ENCODE measurements around the gene CDK4.
A peak's percentile ranks its signal among the peaks of the same experiment; 100 is the strongest.

The CDK4 gene

GRCh38 chr12:57771873-57772428, 19.8 kb upstream of the CDK4 start, which contains the start of gene METTL1:
METTL1 (minus strand) TSS chr12:57772105; CDS start chr12:57772083, 22 bp downstream.
- DNase-seq (ENCODE audit: low spot score): peak; percentile 97

DNA sequence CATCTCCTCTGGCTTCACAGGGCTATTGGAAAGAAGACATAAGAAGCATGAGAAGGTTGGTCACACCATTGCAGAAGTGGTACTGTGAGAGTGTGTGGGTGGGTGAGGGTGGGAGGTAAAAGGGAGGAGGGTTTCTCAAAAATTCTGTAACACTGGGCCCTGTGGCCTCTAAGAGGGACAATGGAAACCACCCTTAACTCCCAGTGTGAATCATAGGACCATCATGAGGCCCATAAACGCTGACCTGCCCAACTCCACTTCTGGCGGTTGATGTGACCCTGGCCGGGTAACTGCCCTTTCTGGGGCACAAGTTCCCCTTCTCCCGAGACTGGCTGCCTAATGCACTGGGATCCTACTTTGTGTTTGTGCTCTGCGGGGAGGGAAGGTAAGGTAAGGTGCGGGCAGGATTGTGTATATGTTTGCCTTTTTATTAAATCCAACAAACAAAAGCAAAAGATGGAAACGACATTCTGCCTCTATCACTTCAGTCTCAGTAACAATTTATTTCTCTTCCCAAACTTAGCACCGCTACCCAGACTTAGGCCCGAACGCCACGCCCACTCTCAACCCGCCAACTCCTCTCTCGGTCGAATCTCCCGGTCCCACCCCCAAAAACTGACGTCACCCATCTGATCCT, 19.2 kb upstream of the CDK4 start:
- peak; percentile 92 for DNase-seq (ENCODE audit: low spot score)

DNA sequence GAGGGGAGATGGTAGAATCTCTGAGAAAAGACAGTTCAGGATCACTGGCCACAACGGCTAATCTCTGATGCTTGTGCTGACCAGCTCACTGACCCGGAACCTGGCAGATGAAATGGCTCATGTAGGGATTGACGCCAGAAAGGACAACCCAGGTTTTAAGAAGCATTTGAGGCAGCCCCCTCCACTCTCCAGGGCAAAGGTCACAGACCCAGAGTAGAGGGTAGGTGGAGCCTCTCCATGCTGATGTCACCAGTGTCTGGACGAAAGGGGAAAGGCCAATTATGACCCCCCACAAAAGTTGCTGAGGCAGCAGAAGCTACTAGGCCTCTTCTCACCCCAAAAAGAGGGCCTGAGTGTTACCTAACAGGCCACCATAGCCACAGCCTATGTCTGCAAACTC, 18.6 kb upstream of the CDK4 start:
- no peak for DNase-seq (ENCODE audit: low spot score)

DNA sequence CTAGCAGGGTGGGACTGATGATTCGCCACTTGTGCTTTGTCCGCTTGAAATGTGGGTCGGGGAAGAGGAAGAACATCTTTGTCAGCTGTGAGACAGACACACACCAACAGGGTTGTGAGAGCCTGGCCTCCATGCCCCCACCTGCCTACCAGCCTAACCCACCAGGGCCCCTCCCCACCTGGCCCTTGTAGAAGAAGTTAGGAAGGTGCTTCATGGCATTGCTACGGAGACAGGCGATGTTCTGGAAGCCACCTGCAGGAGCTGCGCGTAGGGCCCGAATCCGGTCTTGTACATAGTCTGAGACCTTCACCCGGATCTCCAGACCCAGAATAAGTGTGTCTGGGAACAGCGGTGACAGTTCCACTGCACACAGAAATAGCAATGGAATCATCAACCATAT, 17.5 kb upstream of the CDK4 start:
- DNase-seq (ENCODE audit: low spot score): no peak

GRCh38 chr12:57767876-57768275, 15.8 kb upstream of the CDK4 start:
- DNase-seq (ENCODE audit: low spot score): no peak

GRCh38 chr12:57767305-57767698, 15.2 kb upstream of the CDK4 start:
- DNase-seq (ENCODE audit: low spot score): no peak

DNA sequence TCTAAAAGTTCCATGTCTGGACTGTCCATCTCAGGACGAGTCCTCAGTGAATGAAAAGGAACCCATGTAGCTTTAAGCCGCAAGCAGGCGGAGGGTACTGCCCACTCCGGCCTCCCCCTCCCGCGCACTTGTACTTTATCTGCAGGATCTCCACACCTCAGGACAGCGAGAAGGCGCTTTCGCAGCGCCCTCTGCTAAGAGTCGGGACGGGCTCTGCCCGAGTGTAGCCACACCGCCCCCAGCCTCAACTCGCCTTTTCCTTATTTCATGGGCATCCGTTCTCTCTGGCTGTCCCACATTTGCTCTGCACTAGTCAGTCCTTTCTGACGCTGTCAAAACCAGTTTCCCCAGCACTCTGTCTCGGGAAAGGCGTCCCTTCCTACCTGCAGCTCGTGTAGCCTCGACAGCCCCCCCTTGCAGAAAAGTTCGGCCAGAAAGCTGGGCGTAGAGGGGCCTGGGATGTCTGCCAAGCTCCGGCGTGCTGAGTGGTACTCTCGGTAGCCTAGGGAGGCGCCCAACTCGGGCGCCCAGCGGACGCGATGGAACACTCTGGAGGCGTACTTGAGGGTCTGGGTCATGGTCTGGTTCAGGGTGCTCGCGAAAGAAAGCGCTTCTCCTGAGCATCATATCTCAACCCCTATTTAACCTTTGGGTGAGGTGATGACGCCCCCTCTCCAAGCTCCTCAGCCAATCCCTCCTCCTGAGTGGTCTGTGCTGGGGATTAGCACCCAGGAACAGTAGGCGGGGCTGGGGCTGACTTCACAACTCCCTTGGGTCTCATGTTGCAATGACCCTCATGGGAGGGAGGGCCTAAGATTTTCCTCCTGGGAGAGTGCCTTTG, 14.6 kb upstream of the CDK4 start, which contains the start of gene CYP27B1:
Gene CYP27B1 (minus strand): TSS at position 615 of the 841 bp plus-strand sequence. CDS start 37 bp downstream, at position 578.
- DNase-seq (ENCODE audit: low spot score): no peak

GRCh38 chr12:57765698-57766463, 13.8 kb upstream of the CDK4 start:
- no peak for DNase-seq (ENCODE audit: low spot score)

- DNase-seq (ENCODE audit: low spot score): peak; percentile 65
Measured at GRCh38 chr12:57765003-57765697, 13.0 kb upstream of the CDK4 start.

- DNase-seq (ENCODE audit: low spot score): no peak
Measured at GRCh38 chr12:57764662-57765002, 12.5 kb upstream of the CDK4 start.

- no peak for DNase-seq (ENCODE audit: low spot score)
Measured at GRCh38 chr12:57763881-57764661, 12.0 kb upstream of the CDK4 start.

DNA sequence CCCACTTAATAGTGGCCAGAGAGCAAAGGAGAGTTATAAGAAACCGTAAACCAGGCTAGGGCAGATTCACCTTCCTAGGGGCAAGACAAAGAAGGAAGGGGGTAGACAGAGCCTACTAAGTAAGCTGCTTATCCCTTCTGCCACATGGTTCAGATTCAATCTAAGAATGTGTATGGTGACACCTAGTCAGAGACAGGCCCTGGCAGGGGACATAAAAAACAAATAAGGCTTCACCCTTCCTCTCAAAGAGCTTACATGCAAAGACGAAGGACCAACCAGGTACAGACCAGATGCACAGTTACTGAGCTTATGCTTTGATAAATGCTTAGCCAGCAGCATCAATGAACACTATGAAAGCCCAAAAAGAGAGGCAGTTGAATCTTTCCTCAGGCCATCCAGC, 10.4 kb upstream of the CDK4 start:
- DNase-seq (ENCODE audit: low spot score): no peak

- DNase-seq (ENCODE audit: low spot score): no peak
Measured at GRCh38 chr12:57761391-57761998, 9.4 kb upstream of the CDK4 start.

GRCh38 chr12:57760347-57760982, 8.4 kb upstream of the CDK4 start:
- no peak for DNase-seq (ENCODE audit: low spot score)

DNA sequence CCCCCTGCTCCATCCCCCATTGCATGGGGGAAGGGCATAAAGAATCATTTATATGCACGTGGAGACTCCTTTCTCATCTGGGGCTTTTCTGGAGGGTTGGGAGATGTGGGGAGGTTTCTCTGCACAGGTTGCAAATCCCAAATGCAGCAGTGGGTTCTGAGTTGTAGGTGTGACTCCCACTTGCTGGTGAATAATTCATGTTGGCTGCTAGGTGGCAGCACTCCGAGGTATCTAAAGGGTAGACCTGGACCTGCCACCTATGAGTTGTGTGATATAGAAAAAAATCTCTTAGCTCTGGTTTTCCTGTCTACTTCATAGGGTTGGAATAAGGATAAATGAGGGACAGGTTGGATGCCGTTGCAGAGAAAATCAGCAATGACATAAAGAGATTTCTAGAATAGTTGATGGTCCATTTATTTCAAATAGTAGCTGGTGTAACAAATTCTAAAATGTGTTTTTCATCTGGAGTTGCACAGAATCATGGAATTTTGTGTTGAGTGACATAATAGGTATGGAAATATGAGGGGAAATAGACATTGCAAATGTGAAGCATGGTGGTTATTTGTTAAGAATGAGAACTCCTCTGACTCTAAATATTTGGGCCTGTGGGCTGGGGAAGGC, 7.4 kb upstream of the CDK4 start:
- DNase-seq (ENCODE audit: low spot score): peak; percentile 51

GRCh38 chr12:57758552-57759359, 6.6 kb upstream of the CDK4 start:
- no peak for DNase-seq (ENCODE audit: low spot score)

GRCh38 chr12:57757771-57758170, 5.7 kb upstream of the CDK4 start:
- DNase-seq (ENCODE audit: low spot score): no peak

Data from activated CD4-positive, alpha-beta T cell treated with anti-CD3 and anti-CD28 coated beads, Interleukin-2, Interleukin-4, amounts not matched to agents 100 ng/mL and 50 ng/mL, durations not matched to agents 16 hours and 8 hours (primary cell).